Tongue (tissue), 2 donors: ENCODE measurements around the gene PSMB2. TPM values are rescaled to one million over a fixed set of nuclear protein-coding genes. Genes with fewer than 3 reads are reported as not detected.
"Not testable (repeated sequence)": the region's sequence is repeated elsewhere in the genome, so short reads cannot be mapped to it uniquely, and the experiment has no call there.

Experiments used
- DNase-seq: peaks from one replicate; pipeline ENCODE4 v3.0.0-alpha.2; 2015
- total RNA-seq: library from RNA; depleted of rRNA; stranded (reverse); fragments of >200 nt; gene quantifications from one replicate; pipeline ENCODE4 v1.2.3, GENCODE V29; 2014

PSMB2 gene
- total RNA-seq, result 20.1 TPM

GRCh38 chr1:35641233-35641866 lies at the start of gene PSMB2:
Gene PSMB2, minus strand, starts transcription at chr1:35641526. Its CDS starts 94 bp downstream, at chr1:35641432.
- DNase-seq, result peak; percentile 98

- no peak for DNase-seq
Observed at GRCh38 chr1:35691080-35691479, 49.8 kb upstream of the PSMB2 start.

GRCh38 chr1:35690103-35690502 lies 48.8 kb upstream of the PSMB2 start:
- DNase-seq, result not testable (repeated sequence)

- DNase-seq, result no peak
Observed at GRCh38 chr1:35688161-35688560, 46.8 kb upstream of the PSMB2 start.

GRCh38 chr1:35683012-35683411 lies 41.7 kb upstream of the PSMB2 start:
- DNase-seq, result no peak

GRCh38 chr1:35680271-35680670 lies 38.9 kb upstream of the PSMB2 start:
- no peak for DNase-seq

GRCh38 chr1:35675773-35676172 lies 34.4 kb upstream of the PSMB2 start:
- no peak for DNase-seq

GRCh38 chr1:35674111-35674510 lies 32.8 kb upstream of the PSMB2 start:
- DNase-seq, result no peak

GRCh38 chr1:35672116-35672515 lies 30.8 kb upstream of the PSMB2 start:
- DNase-seq, result no peak

GRCh38 chr1:35668506-35668905 lies 27.2 kb upstream of the PSMB2 start:
- no peak for DNase-seq

- DNase-seq, result no peak
Observed at GRCh38 chr1:35666916-35667315, 25.6 kb upstream of the PSMB2 start.

- DNase-seq, result no peak
Observed at GRCh38 chr1:35666216-35666615, 24.9 kb upstream of the PSMB2 start.

GRCh38 chr1:35663434-35663833 lies 22.1 kb upstream of the PSMB2 start:
- DNase-seq, result no peak

GRCh38 chr1:35661474-35661795 lies 20.1 kb upstream of the PSMB2 start:
- no peak for DNase-seq

- peak; percentile 63 for DNase-seq
Observed at GRCh38 chr1:35660581-35661473, 19.5 kb upstream of the PSMB2 start.

- no peak for DNase-seq
Observed at GRCh38 chr1:35659589-35659988, 18.3 kb upstream of the PSMB2 start.

GRCh38 chr1:35657851-35658250 lies 16.5 kb upstream of the PSMB2 start:
- DNase-seq, result no peak

- DNase-seq, result no peak
Observed at GRCh38 chr1:35656863-35657232, 15.5 kb upstream of the PSMB2 start.

GRCh38 chr1:35656148-35656862 lies 15.0 kb upstream of the PSMB2 start:
- no peak for DNase-seq

- DNase-seq, result no peak
Observed at GRCh38 chr1:35655196-35655595, 13.9 kb upstream of the PSMB2 start.

- DNase-seq, result no peak
Observed at GRCh38 chr1:35650416-35650815, 9.1 kb upstream of the PSMB2 start.

GRCh38 chr1:35646043-35646442 lies 4.7 kb upstream of the PSMB2 start:
- DNase-seq, result no peak

GRCh38 chr1:35644204-35644603 lies 2.9 kb upstream of the PSMB2 start:
- no peak for DNase-seq
